Measurements from ENCODE around the gene THAP3.

THAP3 gene

GRCh38 chr1:6590046-6590445 lies 34.6 kb upstream of the THAP3 start:
- ATAC-seq (ENCODE audit: insufficient read depth, low read depth) = no peak
- no peaks in the 10 kb centered on the region for H3K27me3 ChIP-seq (ENCODE audit: insufficient read depth, low read length, poor library complexity)
- peaks cover 83% of the 10 kb centered on the region for H3K36me3 ChIP-seq (ENCODE audit: insufficient read depth, low read length)
- no peak overlapping the region for H3K9ac ChIP-seq (ENCODE audit: low read depth, low read length)
- H3K9me3 ChIP-seq (ENCODE audit: insufficient read depth, low read length, severe bottlenecking) = no peaks in the 10 kb centered on the region
- no peak overlapping the region for H3K27ac ChIP-seq (ENCODE audit: low read length)
- TF ChIP-seq, protein P1, sequence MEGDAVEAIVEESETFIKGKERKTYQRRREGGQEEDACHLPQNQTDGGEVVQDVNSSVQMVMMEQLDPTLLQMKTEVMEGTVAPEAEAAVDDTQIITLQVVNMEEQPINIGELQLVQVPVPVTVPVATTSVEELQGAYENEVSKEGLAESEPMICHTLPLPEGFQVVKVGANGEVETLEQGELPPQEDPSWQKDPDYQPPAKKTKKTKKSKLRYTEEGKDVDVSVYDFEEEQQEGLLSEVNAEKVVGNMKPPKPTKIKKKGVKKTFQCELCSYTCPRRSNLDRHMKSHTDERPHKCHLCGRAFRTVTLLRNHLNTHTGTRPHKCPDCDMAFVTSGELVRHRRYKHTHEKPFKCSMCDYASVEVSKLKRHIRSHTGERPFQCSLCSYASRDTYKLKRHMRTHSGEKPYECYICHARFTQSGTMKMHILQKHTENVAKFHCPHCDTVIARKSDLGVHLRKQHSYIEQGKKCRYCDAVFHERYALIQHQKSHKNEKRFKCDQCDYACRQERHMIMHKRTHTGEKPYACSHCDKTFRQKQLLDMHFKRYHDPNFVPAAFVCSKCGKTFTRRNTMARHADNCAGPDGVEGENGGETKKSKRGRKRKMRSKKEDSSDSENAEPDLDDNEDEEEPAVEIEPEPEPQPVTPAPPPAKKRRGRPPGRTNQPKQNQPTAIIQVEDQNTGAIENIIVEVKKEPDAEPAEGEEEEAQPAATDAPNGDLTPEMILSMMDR (IDR thresholded peaks at IDR 0.05; ENCODE audit: borderline replicate concordance, extremely low read depth, low read length, poor library complexity, severe bottlenecking) = no peak
- no peak for TF ChIP-seq EZH2 (IDR thresholded peaks at IDR 0.05; ENCODE audit: borderline replicate concordance, low read depth, low read length, severe bottlenecking)
- DNase-seq = no peak
- H3K4me1 ChIP-seq (ENCODE audit: insufficient read depth, low read length) = no peaks in the 10 kb centered on the region
- no peak overlapping the region for H3K4me2 ChIP-seq (ENCODE audit: insufficient read depth, low read length)
- H2AFZ ChIP-seq (ENCODE audit: low read depth, low read length) = no peak overlapping the region
- peaks cover 73% of the 10 kb centered on the region for H4K20me1 ChIP-seq (ENCODE audit: insufficient read depth, low read length)
- H3K79me2 ChIP-seq (ENCODE audit: insufficient read depth, low read length) = peaks cover 4% of the 10 kb centered on the region; the same call in 1 of the 2 replicates
- H3K4me3 ChIP-seq (ENCODE audit: low read depth in 1 of 2, low read length in 2 of 2) = no peak overlapping the region

DNA sequence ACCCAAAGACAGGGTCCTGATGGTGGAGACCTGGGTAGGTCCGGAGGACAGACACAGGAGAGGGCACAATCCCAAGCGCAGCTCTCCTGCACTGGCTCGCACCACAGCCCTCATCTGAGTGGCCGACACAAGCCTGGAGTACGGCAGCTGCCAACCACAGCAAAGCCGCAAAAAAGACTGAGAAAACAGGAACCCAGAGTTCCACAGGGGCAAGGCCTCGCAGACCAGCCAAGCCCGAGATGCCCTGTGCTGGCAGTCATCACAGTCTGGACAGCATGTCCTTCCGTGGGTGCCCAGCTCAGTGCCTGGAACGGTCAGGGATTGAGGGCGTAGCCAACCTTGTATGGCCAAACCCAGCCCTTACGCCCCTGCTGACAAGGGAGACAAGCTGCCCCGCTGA lies 33.4 kb upstream of the THAP3 start:
- Histone ChIP-seq H3K9ac (ENCODE audit: low read depth, low read length) (no peak overlapping the region), H3K9me3 (ENCODE audit: insufficient read depth, low read length, severe bottlenecking) (no peaks in the 10 kb centered on the region), H3K4me2 (ENCODE audit: insufficient read depth, low read length) (no peak overlapping the region), H3K4me3 (ENCODE audit: low read depth in 1 of 2, low read length in 2 of 2) (no peak overlapping the region), H2AFZ (ENCODE audit: low read depth, low read length) (no peak overlapping the region), H3K36me3 (ENCODE audit: insufficient read depth, low read length) (peaks cover 95% of the 10 kb centered on the region), H3K4me1 (ENCODE audit: insufficient read depth, low read length) (no peaks in the 10 kb centered on the region), H3K27ac (ENCODE audit: low read length) (no peak overlapping the region), H3K79me2 (ENCODE audit: insufficient read depth, low read length) (peaks cover 15% of the 10 kb centered on the region; the same call in 1 of the 2 replicates), H3K27me3 (ENCODE audit: insufficient read depth, low read length, poor library complexity) (no peaks in the 10 kb centered on the region), H4K20me1 (ENCODE audit: insufficient read depth, low read length) (peaks cover 83% of the 10 kb centered on the region)
- no peak for ATAC-seq (ENCODE audit: insufficient read depth, low read depth)
- TF ChIP-seq, protein P1 (IDR thresholded peaks at IDR 0.05; ENCODE audit: borderline replicate concordance, extremely low read depth, low read length, poor library complexity, severe bottlenecking) = no peak
- TF ChIP-seq EZH2 (IDR thresholded peaks at IDR 0.05; ENCODE audit: borderline replicate concordance, low read depth, low read length, severe bottlenecking) = no peak
- DNase-seq = no peak

DNA sequence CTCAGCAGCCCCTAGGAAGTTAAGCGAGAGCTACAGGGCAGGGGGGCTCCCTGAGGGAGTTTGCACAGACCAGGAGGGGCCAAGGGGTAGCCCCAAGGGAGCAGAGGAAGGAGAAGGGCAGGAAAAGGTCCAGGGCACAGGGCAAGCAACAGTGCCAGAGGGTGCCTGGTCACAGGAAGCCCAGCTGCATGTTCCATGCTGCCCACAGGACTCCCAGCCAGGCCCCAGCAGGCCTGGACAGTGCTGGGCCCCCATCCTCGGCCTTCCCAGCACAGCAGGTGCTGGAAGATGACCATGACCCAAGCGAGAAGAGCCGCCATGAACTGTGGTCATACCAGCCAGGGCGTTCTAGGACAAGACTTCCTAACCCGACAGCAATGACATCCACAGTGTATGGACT lies 33.0 kb upstream of the THAP3 start:
- TF ChIP-seq, protein P1 (IDR thresholded peaks at IDR 0.05; ENCODE audit: borderline replicate concordance, extremely low read depth, low read length, poor library complexity, severe bottlenecking) = no peak
- TF ChIP-seq EZH2 (IDR thresholded peaks at IDR 0.05; ENCODE audit: borderline replicate concordance, low read depth, low read length, severe bottlenecking) = no peak
- H3K4me2 ChIP-seq (ENCODE audit: insufficient read depth, low read length) = no peak overlapping the region
- no peak overlapping the region for H3K9ac ChIP-seq (ENCODE audit: low read depth, low read length)
- peaks cover 97% of the 10 kb centered on the region for H3K36me3 ChIP-seq (ENCODE audit: insufficient read depth, low read length)
- ATAC-seq (ENCODE audit: insufficient read depth, low read depth) (no peak), DNase-seq (no peak)
- no peaks in the 10 kb centered on the region for H3K4me1 ChIP-seq (ENCODE audit: insufficient read depth, low read length)
- H3K27me3 ChIP-seq (ENCODE audit: insufficient read depth, low read length, poor library complexity) = no peaks in the 10 kb centered on the region
- no peak overlapping the region for H3K27ac ChIP-seq (ENCODE audit: low read length)
- no peaks in the 10 kb centered on the region for H3K9me3 ChIP-seq (ENCODE audit: insufficient read depth, low read length, severe bottlenecking)
- H3K79me2 ChIP-seq (ENCODE audit: insufficient read depth, low read length) = peaks cover 19% of the 10 kb centered on the region
- peaks cover 83% of the 10 kb centered on the region for H4K20me1 ChIP-seq (ENCODE audit: insufficient read depth, low read length)
- H3K4me3 ChIP-seq (ENCODE audit: low read depth in 1 of 2, low read length in 2 of 2) = no peak overlapping the region
- no peak overlapping the region for H2AFZ ChIP-seq (ENCODE audit: low read depth, low read length)

DNA sequence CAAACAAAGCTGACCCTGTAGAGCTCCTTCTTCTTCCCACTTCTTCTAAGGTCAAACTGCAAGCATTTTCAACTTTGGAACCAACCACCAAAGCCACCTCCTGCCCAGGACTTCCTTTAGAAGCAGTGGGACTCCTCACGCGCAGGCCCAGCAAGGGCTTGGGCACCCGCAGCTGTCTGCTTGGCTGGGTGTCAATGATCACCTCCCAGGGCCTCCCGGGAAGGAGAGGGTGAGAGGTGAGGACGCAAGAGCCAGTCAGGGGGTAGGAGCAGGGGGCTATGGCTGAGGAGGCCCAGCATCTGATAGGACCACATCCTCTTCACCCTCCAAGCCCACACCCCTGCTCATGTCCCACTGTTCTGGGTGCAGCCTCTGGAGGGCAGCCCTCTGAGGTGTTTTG lies 32.2 kb upstream of the THAP3 start:
- no peak overlapping the region for H3K4me3 ChIP-seq (ENCODE audit: low read depth in 1 of 2, low read length in 2 of 2)
- H3K36me3 ChIP-seq (ENCODE audit: insufficient read depth, low read length) = peaks cover 99% of the 10 kb centered on the region
- no peaks in the 10 kb centered on the region for H3K27me3 ChIP-seq (ENCODE audit: insufficient read depth, low read length, poor library complexity)
- TF ChIP-seq, protein P1 (IDR thresholded peaks at IDR 0.05; ENCODE audit: borderline replicate concordance, extremely low read depth, low read length, poor library complexity, severe bottlenecking) = no peak
- no peak for TF ChIP-seq EZH2 (IDR thresholded peaks at IDR 0.05; ENCODE audit: borderline replicate concordance, low read depth, low read length, severe bottlenecking)
- no peak for DNase-seq
- no peak overlapping the region for H3K4me2 ChIP-seq (ENCODE audit: insufficient read depth, low read length)
- H2AFZ ChIP-seq (ENCODE audit: low read depth, low read length) = no peak overlapping the region
- ATAC-seq (ENCODE audit: insufficient read depth, low read depth) = no peak
- H3K9ac ChIP-seq (ENCODE audit: low read depth, low read length) = no peak overlapping the region
- no peak overlapping the region for H3K27ac ChIP-seq (ENCODE audit: low read length)
- H3K9me3 ChIP-seq (ENCODE audit: insufficient read depth, low read length, severe bottlenecking) = no peaks in the 10 kb centered on the region
- H4K20me1 ChIP-seq (ENCODE audit: insufficient read depth, low read length) = peaks cover 83% of the 10 kb centered on the region
- H3K79me2 ChIP-seq (ENCODE audit: insufficient read depth, low read length) = peaks cover 27% of the 10 kb centered on the region
- peaks cover 7% of the 10 kb centered on the region; the same call in 1 of the 2 replicates for H3K4me1 ChIP-seq (ENCODE audit: insufficient read depth, low read length)

Measured in DND-41 (cell line).